Hindlimb muscle (tissue), 1 donor: Measurements from ENCODE around the gene USP46. TPM values are rescaled to one million over a fixed set of nuclear protein-coding genes. Genes with fewer than 3 reads are reported as not detected.

ENCODE experiments used
- DNase-seq: peaks from one replicate; pipeline ENCODE4 v3.0.0-alpha.2; 2013
- polyA plus RNA-seq: library from polyadenylated mRNA; unstranded; fragments of 120-200 nt; gene quantifications from one replicate; pipeline ENCODE4 v1.2.1, GENCODE V29; 2013; ENCODE audit not compliant: insufficient read length

USP46 gene
- polyA plus RNA-seq, 1 donor, result 30.7 TPM

- DNase-seq, result no peak
Observed at GRCh38 chr4:52618795-52619590, 40.1 kb downstream of the USP46 start.

GRCh38 chr4:52617336-52618020, 41.6 kb downstream of the USP46 start:
- DNase-seq, result no peak

DNA sequence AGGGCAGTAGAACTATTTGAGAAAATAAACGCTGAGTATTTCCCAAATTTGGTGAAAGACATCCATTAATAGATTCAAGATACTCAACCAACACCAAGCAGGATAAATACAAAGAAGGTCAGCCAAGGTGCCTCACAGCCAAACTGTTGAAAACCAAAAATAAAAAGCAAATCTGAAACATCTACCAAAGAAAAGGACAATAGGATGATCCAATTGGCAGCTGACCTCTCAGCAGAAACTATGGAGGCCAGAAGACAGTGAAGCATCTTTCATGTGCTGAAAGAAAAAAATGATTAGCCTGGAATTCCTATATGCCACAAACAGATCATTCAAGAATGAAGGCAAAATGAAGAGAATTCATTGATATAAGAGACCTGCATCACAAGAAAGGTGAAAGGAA, 44.9 kb downstream of the USP46 start:
- no peak for DNase-seq

DNA sequence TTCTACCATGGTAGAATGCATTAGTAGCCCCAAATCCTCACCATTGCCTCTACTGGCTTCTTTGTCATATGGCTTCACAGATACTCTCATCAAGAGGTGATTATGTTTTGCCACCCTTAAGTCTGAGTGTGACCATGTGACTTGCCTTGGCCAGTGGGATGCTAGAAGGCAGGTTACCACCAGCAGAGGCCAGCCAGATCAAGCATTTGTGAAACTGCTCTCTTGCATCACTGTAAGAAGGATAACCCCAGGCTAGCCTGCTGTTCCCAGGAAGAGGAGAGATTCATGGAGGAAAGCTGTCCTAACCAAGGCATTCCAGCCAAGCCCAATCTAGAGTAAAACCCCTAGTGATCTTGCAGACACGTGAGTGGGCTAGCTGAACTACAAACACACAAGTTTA, 46.8 kb downstream of the USP46 start:
- no peak for DNase-seq

DNA sequence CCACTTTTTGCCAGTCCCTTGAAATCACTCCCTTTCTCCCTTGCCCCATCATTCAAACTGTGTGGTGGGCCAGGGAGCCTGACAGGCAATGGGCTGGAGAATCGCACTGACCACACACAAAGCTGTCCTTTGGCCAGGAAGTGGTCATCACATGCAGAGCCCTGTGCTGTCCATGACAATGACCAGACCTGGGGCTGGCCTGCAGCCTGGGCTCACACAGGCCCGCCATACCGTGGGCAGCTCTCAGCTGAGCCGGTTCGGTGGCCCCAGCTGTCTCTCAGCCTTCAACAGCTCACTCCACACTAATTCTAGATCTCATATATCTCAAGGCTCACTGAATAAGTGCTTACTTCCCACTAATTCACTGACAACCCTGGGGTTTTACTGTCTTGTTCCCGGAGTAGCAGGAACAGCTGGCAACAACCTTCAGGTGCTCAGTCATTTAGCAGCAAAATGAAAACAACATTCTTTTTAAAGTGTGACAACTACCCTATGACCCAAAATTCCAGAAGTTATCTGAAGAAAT, 48.0 kb downstream of the USP46 start:
- DNase-seq, result no peak

DNA sequence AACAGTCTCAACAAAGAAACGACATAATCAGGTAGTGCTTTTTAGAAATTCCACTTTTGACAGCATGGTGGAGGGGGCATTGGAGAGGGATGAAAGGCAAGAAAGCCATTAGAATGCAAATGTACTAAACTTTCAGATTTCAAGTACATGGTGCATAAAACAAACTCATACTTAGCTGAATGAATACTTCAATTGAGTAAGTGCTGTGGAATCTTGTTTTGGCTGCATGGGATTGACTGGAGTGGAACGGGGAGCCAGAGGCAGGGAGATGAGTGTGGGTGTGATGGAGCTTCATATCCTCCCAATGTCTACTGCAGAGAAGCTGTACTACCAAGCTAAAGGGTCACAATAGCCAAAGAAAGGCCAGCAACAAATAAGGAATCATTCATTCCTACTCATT, 52.4 kb downstream of the USP46 start:
- no peak for DNase-seq

GRCh38 chr4:52606040-52606439, 53.1 kb downstream of the USP46 start:
- no peak for DNase-seq

- DNase-seq, result no peak
Observed at GRCh38 chr4:52604215-52604614, 54.9 kb downstream of the USP46 start.

DNA sequence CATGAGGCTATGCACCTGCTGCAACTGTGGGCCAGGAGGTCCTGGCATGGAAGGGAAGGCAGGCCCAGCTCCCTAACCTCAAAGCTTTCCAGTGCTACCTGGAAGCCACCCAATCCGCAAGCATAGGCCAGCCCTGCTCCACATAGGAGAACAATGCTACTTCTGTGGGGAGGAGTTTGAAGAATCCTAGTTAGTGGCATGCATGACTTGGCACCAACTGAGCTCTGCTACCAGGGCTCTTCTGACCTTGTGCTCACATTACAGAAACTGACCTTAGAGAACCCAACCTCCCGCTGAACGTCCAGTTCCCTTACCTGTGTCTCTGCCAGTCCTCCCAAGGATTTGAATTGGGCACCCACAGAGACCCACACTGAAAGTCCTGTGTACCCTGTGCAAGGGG, 58.8 kb downstream of the USP46 start:
- no peak for DNase-seq

DNA sequence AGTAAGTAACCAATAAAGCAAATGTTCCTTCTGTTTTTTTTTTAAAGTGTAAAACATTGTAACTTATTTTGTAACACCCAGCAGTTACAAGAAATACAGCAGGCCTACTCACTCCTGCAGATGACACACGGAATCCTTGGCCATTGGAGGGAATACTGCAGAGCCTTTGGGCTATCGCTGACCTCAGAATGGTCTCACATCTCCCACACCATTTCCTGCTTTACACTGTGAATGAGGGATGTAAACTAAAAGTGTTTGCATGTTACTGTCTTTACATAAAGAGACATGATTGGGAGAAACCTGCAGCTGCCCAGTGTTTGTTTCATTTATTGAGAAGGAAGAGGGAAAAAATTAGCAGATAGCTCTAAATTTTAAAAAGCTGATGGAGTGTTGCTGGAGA, 64.1 kb downstream of the USP46 start:
- no peak for DNase-seq

- no peak for DNase-seq
Observed at GRCh38 chr4:52592287-52592686, 66.8 kb downstream of the USP46 start.

DNA sequence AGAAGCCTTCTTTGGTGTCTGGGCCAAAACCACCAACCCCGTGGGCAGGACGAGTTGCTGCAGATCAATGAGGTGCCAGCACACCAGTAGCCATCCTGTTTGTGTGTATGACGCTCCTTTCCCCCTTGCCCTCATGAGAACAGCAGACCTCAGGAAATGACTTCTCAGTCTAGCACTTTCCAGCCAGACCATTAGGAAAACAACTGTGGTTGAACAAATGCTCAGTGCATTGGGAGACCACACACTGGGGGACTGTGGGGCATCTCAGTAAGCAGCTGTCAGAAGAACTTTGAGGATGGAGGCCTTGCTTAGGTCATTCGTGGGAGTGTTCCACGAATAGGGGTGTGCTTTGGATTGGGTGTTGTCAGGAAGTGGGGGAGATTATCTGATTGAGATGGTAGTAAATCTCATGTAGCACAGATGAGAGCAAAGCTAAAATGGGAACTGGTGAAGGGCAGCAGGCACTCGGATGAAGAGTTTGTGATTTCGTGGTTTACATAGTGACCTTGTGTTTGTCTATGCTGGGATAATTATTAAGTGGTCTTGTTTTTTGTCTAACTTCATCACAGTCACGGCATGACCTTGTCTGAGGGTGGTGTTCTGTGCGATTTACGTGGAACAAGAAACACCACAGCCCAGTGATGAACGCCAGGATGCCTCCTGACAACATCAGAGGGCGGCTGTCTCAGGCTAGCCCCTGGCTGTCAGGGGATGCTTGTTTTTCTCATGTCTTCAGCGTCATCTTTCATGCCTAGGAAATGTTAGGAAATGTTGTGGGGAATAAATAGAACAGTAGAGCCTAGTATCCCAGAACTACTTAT, 70.1 kb downstream of the USP46 start:
- no peak for DNase-seq

GRCh38 chr4:52588097-52588496, 71.0 kb downstream of the USP46 start:
- no peak for DNase-seq

DNA sequence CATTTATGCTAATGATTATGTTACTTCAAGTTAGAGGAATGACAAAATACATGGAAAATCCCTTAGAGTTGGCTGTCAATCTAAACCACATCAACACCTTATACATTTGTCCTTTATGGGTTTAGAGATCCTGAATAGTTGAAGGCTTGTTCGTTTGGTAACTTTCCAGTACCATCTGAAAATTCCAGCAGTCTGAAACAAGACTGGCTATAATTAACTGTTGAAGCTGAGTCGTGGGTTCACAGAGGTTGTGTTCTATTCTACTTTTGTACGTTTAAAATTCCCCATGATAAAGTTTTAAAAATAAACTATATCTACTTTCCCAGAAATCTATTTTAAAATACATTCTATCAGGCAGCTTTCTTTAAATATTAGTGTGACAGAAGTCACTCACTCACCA, 73.0 kb downstream of the USP46 start:
- DNase-seq, result no peak

- DNase-seq, result no peak
Observed at GRCh38 chr4:52585379-52585778, 73.7 kb downstream of the USP46 start.

GRCh38 chr4:52579602-52580272, 79.4 kb downstream of the USP46 start:
- no peak for DNase-seq

DNA sequence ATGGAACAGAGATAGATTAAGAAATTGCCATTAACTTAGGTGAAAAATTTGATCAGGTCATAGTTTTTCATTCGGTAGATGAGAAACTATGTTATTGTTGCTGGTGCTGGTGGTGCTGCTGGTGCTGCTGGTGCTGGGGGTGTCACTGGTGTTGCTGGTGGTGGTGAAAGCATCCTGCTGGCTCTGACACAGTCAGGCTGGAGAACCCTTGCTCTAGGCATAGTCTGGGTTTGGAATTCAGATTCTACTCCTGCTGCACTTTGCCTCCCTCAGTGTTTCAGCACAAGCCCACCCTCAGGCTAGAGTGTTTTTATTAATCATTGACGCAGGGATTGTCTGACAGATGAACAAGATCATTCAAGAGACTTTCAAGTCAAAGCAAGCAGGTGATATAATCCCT, 80.2 kb downstream of the USP46 start:
- DNase-seq, result no peak

DNA sequence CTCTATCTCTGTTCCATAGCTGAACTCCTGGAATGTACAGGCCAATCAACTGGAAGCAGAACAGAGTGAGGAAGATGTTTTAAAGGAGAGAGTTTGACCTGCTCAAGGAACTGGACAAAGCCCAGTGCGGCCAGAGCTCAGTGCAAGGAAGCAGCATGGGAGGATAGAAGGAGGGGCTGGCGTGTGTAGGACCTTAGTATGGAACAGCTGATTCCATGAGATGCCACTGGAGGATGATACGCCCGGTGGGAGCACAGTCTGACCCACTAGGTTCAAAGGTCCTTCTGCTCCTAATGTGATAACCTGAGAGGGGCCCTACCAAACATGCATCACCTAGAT, 81.5 kb downstream of the USP46 start:
- DNase-seq, result no peak

- no peak for DNase-seq
Observed at GRCh38 chr4:52576961-52577623, 82.0 kb downstream of the USP46 start.

DNA sequence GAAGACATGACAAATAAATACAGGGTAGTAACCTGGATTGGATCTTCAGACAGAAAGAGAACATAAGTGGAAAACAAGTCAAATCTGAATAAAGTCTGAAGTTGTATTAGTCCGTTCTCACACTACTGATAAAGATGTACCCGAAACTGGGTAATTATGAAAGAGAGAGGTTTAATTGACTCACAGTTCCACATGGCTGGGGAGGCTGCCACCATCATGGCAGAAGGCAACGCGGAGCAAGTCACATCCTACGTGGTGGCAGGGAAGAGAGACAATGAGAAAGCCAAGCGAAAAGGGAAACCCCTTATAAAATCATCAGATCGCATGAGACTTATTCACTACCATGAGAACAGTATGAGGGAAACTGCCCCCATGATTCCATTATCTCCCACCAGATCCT, 82.8 kb downstream of the USP46 start:
- DNase-seq, result no peak

- DNase-seq, result no peak
Observed at GRCh38 chr4:52575406-52575805, 83.7 kb downstream of the USP46 start.

GRCh38 chr4:52574036-52574435, 85.1 kb downstream of the USP46 start:
- DNase-seq, result no peak
